K562 (cell line): ENCODE results near the gene FRRS1. TPM values are rescaled to one million over a fixed set of nuclear protein-coding genes. Genes with fewer than 3 reads are reported as not detected.

Source experiments
- ATF7 ChIP-seq: fragments of 450-650 bp; IDR thresholded peaks from 2 replicates; pipeline ENCODE4 v1.7.1; 2014; ENCODE audit warnings: mild to moderate bottlenecking, moderate library complexity
- CREB3 ChIP-seq: fragments of 450-650 bp; conservative IDR thresholded peaks from 2 replicates; pipeline ENCODE4 v1.6.1; 2016; ENCODE audit warnings: missing genetic modification characterization, low read depth, mild to moderate bottlenecking, missing compliant biosample characterization, moderate library complexity
- KDM1A ChIP-seq, 2 experiments: fragments of 450-650 bp; IDR thresholded peaks; 2 replicates each; pipeline ENCODE4 v1.6.1; 2016; ENCODE audit warnings: mild to moderate bottlenecking in 2 of 2
- LARP7 ChIP-seq: fragments of 450-650 bp; IDR thresholded peaks from 2 replicates; pipeline ENCODE4 v1.6.1; 2016
- MAFF ChIP-seq: IDR thresholded peaks from 2 replicates; pipeline ENCODE4 v1.6.1; 2012; ENCODE audit warnings: low read length, improper control_type of control experiment
- MITF ChIP-seq: IDR thresholded peaks from 2 replicates; pipeline ENCODE4 v1.6.1; 2014; ENCODE audit warnings: antibody characterized with exemption
- PBX2 ChIP-seq, 2 experiments: IDR thresholded peaks in 1 of 2; conservative IDR thresholded peaks in 1 of 2; 2 replicates each; pipeline ENCODE4 v1.6.1; 2016; ENCODE audit warnings: low read depth in 2 of 2, mild to moderate bottlenecking in 1 of 2, missing compliant biosample characterization in 1 of 2, missing genetic modification characterization in 1 of 2, moderate library complexity in 1 of 2
- PML ChIP-seq: IDR thresholded peaks from 2 replicates; pipeline ENCODE4 v1.6.1; 2012; ENCODE audit warnings: low read length, inconsistent platforms
- POLR3G ChIP-seq: IDR thresholded peaks from 2 replicates; pipeline ENCODE4 v1.6.1; 2011; ENCODE audit not compliant: insufficient read length, insufficient replicate concordance; ENCODE audit errors: extremely low read depth
- RBM25 ChIP-seq: fragments of 200-400 bp; formaldehyde crosslinking; IDR thresholded peaks from 2 replicates; pipeline ENCODE4 v1.6.1; 2018; ENCODE audit warnings: low read length, low read depth, moderate library complexity; ENCODE audit not compliant: severe bottlenecking
- SAFB2 ChIP-seq: fragments of 200-400 bp; formaldehyde crosslinking; IDR thresholded peaks from 2 replicates; pipeline ENCODE4 v1.6.1; 2018; ENCODE audit warnings: borderline replicate concordance, low read length, low read depth, moderate library complexity; ENCODE audit not compliant: severe bottlenecking
- polyA plus RNA-seq, 8 experiments: library from polyadenylated mRNA; depleted of rRNA in 4 of 8; stranded (reverse) in 5 of 8; unstranded in 3 of 8; fragments of >200 nt; fragmentation: Nextera tagmentation in 2 of 8; fragmentation: Illumina TruSeq in 1 of 8; extraction: Ambion mirVana in 2 of 8; extraction: Trizol in 1 of 8; gene quantifications; 2 replicates each; pipeline versions ENCODE4 v1.2.1 to v1.2.3, GENCODE V29; 2011 to 2014; ENCODE audit warnings: inconsistent platforms in 1 of 8, missing spikeins in 1 of 8
- total RNA-seq, 7 experiments: library from RNA; depleted of rRNA in 6 of 7; stranded (reverse); fragments of >200 nt in 6 of 7; fragmentation: Illumina TruSeq in 2 of 7; extraction: Trizol in 2 of 7; gene quantifications; 2 replicates each; pipeline versions ENCODE4 v1.2.1 to v1.2.3, GENCODE V29; 2011 to 2021; ENCODE audit warnings: low replicate concordance in 1 of 7

FRRS1 gene
- total and polyA plus RNA-seq, 9 of the 15 experiments (the other 6 are each of a cell fraction or from before 2014, with no cell fraction given): 0.87 to 54.0 (median 23.7) TPM

GRCh38 chr1:99768524-99769245 lies 2.2 kb upstream of the FRRS1 start (continued):
- TF ChIP-seq SAFB2: no peak
- peak; percentile 76 for TF ChIP-seq RBM25
- TF ChIP-seq LARP7: peak; percentile 87; the same call in 1 of the 2 replicates
- no peak for TF ChIP-seq POLR3G
- no peak for TF ChIP-seq PBX2 (CRISPR knock-in tag; IDR thresholded peaks at IDR 0.05; ENCODE audit: low read depth)
- TF ChIP-seq PBX2 (tag; conservative IDR thresholded peaks at IDR 0.05; ENCODE audit: low read depth): peak; percentile 60
- TF ChIP-seq KDM1A (IDR thresholded peaks at IDR 0.05): peak; percentile 74 to 90
- peak; percentile 44; the same call in 1 of the 2 replicates for TF ChIP-seq ATF7
- peak; percentile 4; the same call in 1 of the 2 replicates for TF ChIP-seq MAFF
- no peak for TF ChIP-seq CREB3 (tag)
- peak; percentile 40; the same call in 1 of the 2 replicates for TF ChIP-seq MITF
- 0 out of 2 replicates have a peak, but pooled peaks have one; percentile 18 for TF ChIP-seq PML
